ENCODE results near the gene TFPI.

GRCh38 chr2:187519419-187520120 is 34.7 kb downstream of the TFPI start:
- TF ChIP-seq CTCF (IDR thresholded peaks at IDR 0.05), result no peak
- no peak for TF ChIP-seq EP300 (IDR thresholded peaks at IDR 0.05)
- TF ChIP-seq POLR2A (IDR thresholded peaks at IDR 0.05), result no peak
